ENCODE measurements around the gene SYT9.

SYT9 gene

DNA sequence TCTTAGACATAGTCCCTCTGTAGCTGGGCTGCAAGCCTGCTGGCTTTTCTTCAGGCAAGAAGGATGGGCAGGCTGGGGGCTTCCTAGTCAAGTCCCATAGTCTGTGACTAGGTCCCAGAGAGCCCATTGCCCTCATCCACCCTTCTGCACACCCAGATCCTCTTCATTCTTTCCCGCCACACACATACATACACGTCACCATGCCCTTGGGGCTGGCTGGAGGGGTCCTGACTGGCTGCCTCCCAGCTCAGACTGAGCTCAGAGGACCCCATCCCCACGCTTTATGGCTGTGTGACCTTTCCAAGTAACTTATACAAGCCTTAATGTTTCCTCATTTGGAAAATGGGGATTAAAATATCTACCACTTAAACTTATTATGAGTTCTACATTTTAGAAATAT, 248.5 kb downstream of the SYT9 start:
- TF ChIP-seq SIN3A (IDR thresholded peaks at IDR 0.05; ENCODE audit: borderline replicate concordance, insufficient read depth, low read length) (no peak), TAF1 (IDR thresholded peaks at IDR 0.05; ENCODE audit: borderline replicate concordance, insufficient read depth, low read length) (no peak), POLR2AphosphoS5 (IDR thresholded peaks at IDR 0.05; ENCODE audit: low read depth, low read length) (no peak), FOXP2 (optimal IDR thresholded peaks at IDR 0.05; ENCODE audit: borderline replicate concordance, extremely low read depth, extremely low read length, insufficient read depth) (no peak)
- TF ChIP-seq, protein P1, sequence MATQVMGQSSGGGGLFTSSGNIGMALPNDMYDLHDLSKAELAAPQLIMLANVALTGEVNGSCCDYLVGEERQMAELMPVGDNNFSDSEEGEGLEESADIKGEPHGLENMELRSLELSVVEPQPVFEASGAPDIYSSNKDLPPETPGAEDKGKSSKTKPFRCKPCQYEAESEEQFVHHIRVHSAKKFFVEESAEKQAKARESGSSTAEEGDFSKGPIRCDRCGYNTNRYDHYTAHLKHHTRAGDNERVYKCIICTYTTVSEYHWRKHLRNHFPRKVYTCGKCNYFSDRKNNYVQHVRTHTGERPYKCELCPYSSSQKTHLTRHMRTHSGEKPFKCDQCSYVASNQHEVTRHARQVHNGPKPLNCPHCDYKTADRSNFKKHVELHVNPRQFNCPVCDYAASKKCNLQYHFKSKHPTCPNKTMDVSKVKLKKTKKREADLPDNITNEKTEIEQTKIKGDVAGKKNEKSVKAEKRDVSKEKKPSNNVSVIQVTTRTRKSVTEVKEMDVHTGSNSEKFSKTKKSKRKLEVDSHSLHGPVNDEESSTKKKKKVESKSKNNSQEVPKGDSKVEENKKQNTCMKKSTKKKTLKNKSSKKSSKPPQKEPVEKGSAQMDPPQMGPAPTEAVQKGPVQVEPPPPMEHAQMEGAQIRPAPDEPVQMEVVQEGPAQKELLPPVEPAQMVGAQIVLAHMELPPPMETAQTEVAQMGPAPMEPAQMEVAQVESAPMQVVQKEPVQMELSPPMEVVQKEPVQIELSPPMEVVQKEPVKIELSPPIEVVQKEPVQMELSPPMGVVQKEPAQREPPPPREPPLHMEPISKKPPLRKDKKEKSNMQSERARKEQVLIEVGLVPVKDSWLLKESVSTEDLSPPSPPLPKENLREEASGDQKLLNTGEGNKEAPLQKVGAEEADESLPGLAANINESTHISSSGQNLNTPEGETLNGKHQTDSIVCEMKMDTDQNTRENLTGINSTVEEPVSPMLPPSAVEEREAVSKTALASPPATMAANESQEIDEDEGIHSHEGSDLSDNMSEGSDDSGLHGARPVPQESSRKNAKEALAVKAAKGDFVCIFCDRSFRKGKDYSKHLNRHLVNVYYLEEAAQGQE (IDR thresholded peaks at IDR 0.05; ENCODE audit: insufficient read depth in 1 of 2, low read depth in 2 of 2, low read length in 2 of 2) = no peak

DNA sequence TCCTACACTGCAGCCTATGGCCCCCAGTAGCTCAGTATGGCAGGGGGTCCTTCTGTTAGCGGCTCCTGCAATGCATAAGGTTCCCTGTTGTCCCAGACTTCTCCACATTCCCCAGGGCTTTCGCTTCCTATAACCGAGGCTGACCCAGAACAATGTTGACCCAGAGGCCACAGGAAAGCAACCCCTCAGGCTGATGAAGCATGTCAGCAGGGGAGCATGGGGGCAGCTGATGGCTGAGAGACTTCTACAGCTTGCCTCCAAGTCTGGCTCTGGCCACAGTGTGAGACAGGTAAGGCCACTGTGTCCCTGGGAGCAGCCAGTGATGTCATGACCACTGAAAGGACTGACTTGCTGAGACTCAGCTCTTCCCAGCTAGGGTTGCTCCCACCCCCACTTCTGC, 249.5 kb downstream of the SYT9 start:
- TF ChIP-seq TAF1 (IDR thresholded peaks at IDR 0.05; ENCODE audit: borderline replicate concordance, insufficient read depth, low read length) = no peak
- TF ChIP-seq POLR2AphosphoS5 (IDR thresholded peaks at IDR 0.05; ENCODE audit: low read depth, low read length) = no peak
- TF ChIP-seq, protein P1 (IDR thresholded peaks at IDR 0.05; ENCODE audit: insufficient read depth in 1 of 2, low read depth in 2 of 2, low read length in 2 of 2) = no peak
- no peak for TF ChIP-seq FOXP2 (optimal IDR thresholded peaks at IDR 0.05; ENCODE audit: borderline replicate concordance, extremely low read depth, extremely low read length, insufficient read depth)
- TF ChIP-seq SIN3A (IDR thresholded peaks at IDR 0.05; ENCODE audit: borderline replicate concordance, insufficient read depth, low read length) = no peak

DNA sequence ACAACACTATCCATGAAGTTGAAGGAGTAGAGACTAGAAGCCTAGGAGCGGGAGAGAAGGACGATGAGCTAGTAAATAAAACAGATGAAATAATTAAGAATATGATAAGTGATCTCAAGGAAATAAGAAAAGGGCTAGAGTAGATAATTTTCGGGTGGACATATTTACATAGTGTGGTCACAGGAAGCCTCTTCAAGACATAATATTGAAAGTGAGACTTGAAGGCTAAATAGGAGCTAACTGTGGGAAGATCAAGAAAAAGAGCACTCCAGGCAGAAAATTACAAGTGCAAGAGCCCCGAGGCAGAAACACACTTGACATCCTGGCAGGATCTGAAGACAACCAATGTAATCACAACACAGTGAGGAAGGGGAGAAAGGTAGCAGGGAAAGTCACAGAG, 250.2 kb downstream of the SYT9 start:
- TF ChIP-seq POLR2AphosphoS5 (IDR thresholded peaks at IDR 0.05; ENCODE audit: low read depth, low read length) (no peak), FOXP2 (optimal IDR thresholded peaks at IDR 0.05; ENCODE audit: borderline replicate concordance, extremely low read depth, extremely low read length, insufficient read depth) (no peak), TAF1 (IDR thresholded peaks at IDR 0.05; ENCODE audit: borderline replicate concordance, insufficient read depth, low read length) (no peak), SIN3A (IDR thresholded peaks at IDR 0.05; ENCODE audit: borderline replicate concordance, insufficient read depth, low read length) (no peak)
- TF ChIP-seq, protein P1 (IDR thresholded peaks at IDR 0.05; ENCODE audit: insufficient read depth in 1 of 2, low read depth in 2 of 2, low read length in 2 of 2) = no peak

DNA sequence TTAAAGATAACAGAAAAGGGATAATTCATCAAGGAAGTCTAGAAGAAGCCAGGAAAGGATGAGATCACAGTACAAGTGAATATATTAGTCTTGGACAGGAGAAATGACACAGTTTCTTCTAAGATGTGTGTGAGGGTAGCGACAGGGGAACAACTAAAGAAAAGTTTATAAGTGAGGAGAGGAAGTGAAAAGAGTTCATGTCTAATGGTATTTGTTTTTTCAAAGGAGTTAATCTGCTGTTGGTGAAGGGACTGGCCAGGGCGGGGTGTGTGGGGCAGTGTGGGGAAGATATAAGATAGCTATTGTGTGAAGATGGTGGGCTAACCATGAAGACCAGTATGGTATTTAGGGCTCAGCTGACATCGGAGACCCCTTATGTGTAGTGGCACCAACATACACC, 254.5 kb downstream of the SYT9 start:
- TF ChIP-seq FOXP2 (optimal IDR thresholded peaks at IDR 0.05; ENCODE audit: borderline replicate concordance, extremely low read depth, extremely low read length, insufficient read depth) = no peak
- TF ChIP-seq SIN3A (IDR thresholded peaks at IDR 0.05; ENCODE audit: borderline replicate concordance, insufficient read depth, low read length) = no peak
- TF ChIP-seq POLR2AphosphoS5 (IDR thresholded peaks at IDR 0.05; ENCODE audit: low read depth, low read length) = no peak
- TF ChIP-seq, protein P1 (IDR thresholded peaks at IDR 0.05; ENCODE audit: insufficient read depth in 1 of 2, low read depth in 2 of 2, low read length in 2 of 2) = no peak
- TF ChIP-seq TAF1 (IDR thresholded peaks at IDR 0.05; ENCODE audit: borderline replicate concordance, insufficient read depth, low read length) = no peak

DNA sequence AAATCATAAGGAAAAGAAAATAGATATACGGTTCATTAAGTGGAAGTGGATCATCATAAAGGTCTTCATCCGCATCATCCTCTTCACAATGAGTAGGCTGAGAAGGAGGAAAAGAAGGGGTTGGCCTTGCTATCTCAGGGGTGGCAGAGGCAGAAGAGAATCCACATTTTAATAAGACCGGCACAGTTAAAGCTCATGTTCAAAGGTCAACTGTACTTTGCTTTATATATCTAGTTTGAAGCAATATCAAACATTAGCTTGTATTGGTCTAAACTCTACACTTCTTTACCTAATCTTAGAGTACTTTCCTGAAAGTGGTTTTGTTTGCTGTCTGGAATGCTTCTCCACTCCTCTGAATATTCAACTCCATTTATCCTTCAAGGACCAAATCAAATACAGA, 256.4 kb downstream of the SYT9 start:
- TF ChIP-seq TAF1 (IDR thresholded peaks at IDR 0.05; ENCODE audit: borderline replicate concordance, insufficient read depth, low read length) (no peak), FOXP2 (optimal IDR thresholded peaks at IDR 0.05; ENCODE audit: borderline replicate concordance, extremely low read depth, extremely low read length, insufficient read depth) (no peak), POLR2AphosphoS5 (IDR thresholded peaks at IDR 0.05; ENCODE audit: low read depth, low read length) (no peak), SIN3A (IDR thresholded peaks at IDR 0.05; ENCODE audit: borderline replicate concordance, insufficient read depth, low read length) (no peak)
- TF ChIP-seq, protein P1 (IDR thresholded peaks at IDR 0.05; ENCODE audit: insufficient read depth in 1 of 2, low read depth in 2 of 2, low read length in 2 of 2) = no peak

All from PFSK-1 (cell line).